Activated CD8-positive, alpha-beta T cell treated with anti-CD3 and anti-CD28 coated beads, Interleukin-2, amount 10 ng/mL, durations not matched to agents 7 days and 5 days (primary cell): Measurements from ENCODE around the gene MRPS24. TPM values are rescaled to one million over a fixed set of nuclear protein-coding genes. Genes with fewer than 3 reads are reported as not detected.
A peak's percentile ranks its signal among the peaks of the same experiment; 100 is the strongest.

ENCODE experiments used
- ATAC-seq: fragments of 150-1000 bp; cut with Tn5 transposase; one replicate; pipeline ENCODE4 v1.10.0; 2021; ENCODE audit warnings: moderate library complexity
- CTCF ChIA-PET: fragments of 350-600 bp; sonication (Branson Sonifier 250); formaldehyde crosslinking; loops from one replicate; lab custom pipeline; 2021; ENCODE audit warnings: antibody characterized with exemption; lab: Charles Lee
- POLR2A ChIA-PET: fragments of 350-600 bp; sonication (Branson Sonifier 250); formaldehyde crosslinking; loops from one replicate; lab custom pipeline; 2021; ENCODE audit warnings: antibody characterized with exemption; lab: Charles Lee
- DNase-seq: peaks from one replicate; pipeline ENCODE4 v3.0.0-alpha.2; 2020
- H3K27ac Mint-ChIP-seq: one replicate; pipeline ENCODE4 v1.8.0; 2021; ENCODE audit warnings: mild to moderate bottlenecking, mixed read lengths
- H3K27me3 Mint-ChIP-seq: one replicate; pipeline ENCODE4 v1.8.0; 2021; ENCODE audit warnings: low read depth, mixed read lengths
- H3K36me3 Mint-ChIP-seq: one replicate; pipeline ENCODE4 v1.8.0; 2021; ENCODE audit warnings: low read depth, mixed read lengths
- H3K4me1 Mint-ChIP-seq: one replicate; pipeline ENCODE4 v1.8.0; 2021; ENCODE audit warnings: low read depth, mixed read lengths
- H3K4me3 Mint-ChIP-seq: one replicate; pipeline ENCODE4 v1.8.0; 2021; ENCODE audit warnings: mild to moderate bottlenecking, mixed read lengths
- H3K9me3 Mint-ChIP-seq: one replicate; pipeline ENCODE4 v1.8.0; 2022; ENCODE audit warnings: mixed read lengths; ENCODE audit not compliant: insufficient read depth
- total RNA-seq, 2 experiments: library from RNA; stranded (reverse); gene quantifications; one replicate each; pipeline ENCODE4 v1.2.3, GENCODE V29; 2021

Gene MRPS24
- total RNA-seq, 2 experiments from 2014 or later: 88.5 to 91.3 TPM

DNA sequence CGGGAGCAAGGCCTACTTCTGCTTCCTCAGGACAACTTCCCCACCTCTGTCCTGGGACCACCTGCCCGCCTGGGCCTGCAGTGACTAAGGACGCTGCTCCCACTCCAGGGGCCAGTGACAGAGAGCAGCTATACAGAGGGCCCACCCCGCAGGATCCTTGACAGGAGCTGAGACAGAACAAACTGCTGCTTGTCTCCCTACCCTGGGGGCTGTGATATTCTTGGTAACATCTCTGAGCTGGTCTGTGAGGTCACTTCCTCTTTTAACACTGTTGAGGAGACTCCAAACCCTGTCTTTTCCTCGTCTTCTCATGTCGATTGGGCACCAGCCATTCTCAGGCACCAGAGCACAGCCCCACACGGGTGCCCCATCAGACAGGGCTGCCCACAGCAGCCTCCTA, 6.9 kb upstream of the MRPS24 start:
- Mint-ChIP-seq H3K4me1 (peaks cover 5% of the 10 kb centered on the region), H3K27me3 (no peaks in the 10 kb centered on the region), H3K4me3 (no peak overlapping the region), H3K27ac (no peak overlapping the region), H3K36me3 (peaks cover 47% of the 10 kb centered on the region), H3K9me3 (no peaks in the 10 kb centered on the region)
- ChIA-PET POLR2A (no interaction called here), CTCF (no interaction called here)
- DNase-seq (no peak), ATAC-seq (no peak)

DNA sequence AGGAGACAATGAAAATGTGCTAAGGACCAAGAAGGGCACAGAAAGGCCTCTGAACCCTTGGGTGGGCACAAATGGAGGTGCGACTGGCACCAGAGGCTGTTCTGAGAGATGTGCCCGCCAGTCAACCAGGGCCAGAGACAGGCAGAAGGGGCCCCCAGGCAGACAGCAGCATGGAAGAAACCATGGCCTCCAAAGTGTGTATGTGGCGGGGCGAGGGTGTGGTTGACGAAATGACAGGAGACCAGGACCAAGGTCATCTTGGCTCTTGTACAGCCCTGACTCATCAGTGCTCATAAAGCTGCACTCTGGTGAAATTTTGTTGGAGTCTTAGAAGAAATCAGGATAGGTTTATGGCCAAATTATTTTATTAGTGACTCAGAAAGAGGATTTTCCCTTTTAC, 4.0 kb upstream of the MRPS24 start:
- Mint-ChIP-seq H3K4me3 (no peak overlapping the region), H3K36me3 (peaks cover 36% of the 10 kb centered on the region), H3K4me1 (peaks cover 21% of the 10 kb centered on the region), H3K27me3 (peaks cover 5% of the 10 kb centered on the region), H3K9me3 (no peaks in the 10 kb centered on the region), H3K27ac (no peak overlapping the region)
- DNase-seq: no peak
- no peak for ATAC-seq
- ChIA-PET CTCF (no interaction called here), POLR2A (interaction anchor here (0.6 kb wide), 1 partner anchor 23 kb away, joined by 3 read pairs; no protein-coding TSS in a partner anchor)

DNA sequence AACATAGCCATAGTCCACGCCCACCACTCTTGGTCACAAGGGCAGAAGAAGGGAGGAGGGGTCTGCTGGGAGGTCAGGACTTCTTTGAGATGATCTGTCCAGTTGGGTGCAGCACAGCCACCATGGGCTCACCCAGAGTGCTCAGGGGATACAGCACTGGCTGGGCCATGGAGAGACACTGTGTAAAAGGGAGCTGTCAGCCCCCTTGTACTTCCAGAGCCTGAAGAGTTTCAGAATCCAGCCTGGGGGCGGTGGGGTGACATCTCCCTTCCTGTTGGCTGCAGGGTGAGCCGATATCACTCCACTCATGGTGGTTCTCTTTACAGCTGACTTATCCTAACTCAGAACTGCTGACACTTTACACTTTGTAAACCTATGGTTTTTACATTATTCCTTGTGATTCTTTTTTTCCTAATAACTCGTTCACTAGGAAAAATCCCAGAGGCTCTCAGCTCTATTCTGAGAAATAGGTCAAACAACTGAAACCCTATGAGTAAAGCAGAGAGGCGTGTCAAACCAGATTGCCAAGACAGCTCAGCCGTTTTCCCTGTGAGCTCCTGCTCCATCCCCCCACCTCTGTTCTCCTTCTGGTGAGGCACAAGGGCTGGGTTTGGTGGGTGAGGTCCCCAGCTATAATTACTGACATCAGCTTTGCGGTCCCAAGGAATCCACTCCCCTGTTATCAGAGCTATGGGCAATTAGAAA, 3.2 kb upstream of the MRPS24 start:
- H3K27me3 Mint-ChIP-seq: peaks cover 5% of the 10 kb centered on the region
- CTCF ChIA-PET: no interaction called here
- peaks cover 32% of the 10 kb centered on the region for H3K36me3 Mint-ChIP-seq
- ATAC-seq (no peak), DNase-seq (no peak)
- H3K4me3 Mint-ChIP-seq: no peak overlapping the region
- no peak overlapping the region for H3K27ac Mint-ChIP-seq
- POLR2A ChIA-PET: no interaction called here
- no peaks in the 10 kb centered on the region for H3K9me3 Mint-ChIP-seq
- H3K4me1 Mint-ChIP-seq: peaks cover 27% of the 10 kb centered on the region

DNA sequence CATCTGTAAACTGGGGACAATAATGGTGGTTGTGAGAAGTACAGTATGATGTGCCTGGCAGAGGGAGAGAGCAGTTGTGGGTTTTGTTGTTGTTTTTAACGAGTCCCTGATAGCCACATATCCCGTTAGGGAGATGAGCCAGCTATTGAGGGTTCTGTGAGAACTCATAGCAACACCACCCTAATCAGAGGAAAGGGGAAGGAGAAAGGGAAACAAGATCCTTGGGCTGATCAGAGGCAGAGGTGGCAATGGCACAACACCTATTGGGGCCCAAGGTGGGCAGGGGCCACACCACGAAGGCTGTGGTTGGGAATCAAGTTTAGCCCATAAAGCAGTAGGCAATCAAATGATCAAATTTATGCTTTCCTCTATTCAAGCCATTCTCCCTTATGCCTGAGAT, 1.7 kb upstream of the MRPS24 start:
- CTCF ChIA-PET: no interaction called here
- H3K36me3 Mint-ChIP-seq: peaks cover 31% of the 10 kb centered on the region
- H3K27me3 Mint-ChIP-seq: peaks cover 5% of the 10 kb centered on the region
- POLR2A ChIA-PET: no interaction called here
- no peak overlapping the region for H3K27ac Mint-ChIP-seq
- ATAC-seq: no peak
- no peaks in the 10 kb centered on the region for H3K9me3 Mint-ChIP-seq
- no peak overlapping the region for H3K4me3 Mint-ChIP-seq
- peaks cover 24% of the 10 kb centered on the region for H3K4me1 Mint-ChIP-seq
- DNase-seq: no peak

DNA sequence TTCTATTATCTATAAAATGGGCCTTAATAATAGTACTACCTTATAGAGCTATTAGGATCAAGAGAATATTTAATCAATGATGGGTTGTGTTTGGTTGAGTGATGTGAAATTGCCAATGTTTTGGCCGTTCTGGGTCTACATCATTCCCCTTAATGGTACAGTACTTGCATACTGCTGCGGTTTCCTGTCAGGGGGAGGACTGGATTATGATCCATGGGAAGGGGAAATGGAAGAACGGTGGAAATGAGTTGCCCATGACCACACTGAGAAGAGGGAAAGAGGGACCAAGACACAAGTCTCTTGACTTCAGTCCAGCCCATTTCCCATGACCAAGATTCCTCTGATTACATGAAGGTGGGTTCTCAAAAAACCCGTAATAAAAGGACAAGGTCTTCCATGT, 999 bp upstream of the MRPS24 start:
- Mint-ChIP-seq H3K27me3 (peaks cover 5% of the 10 kb centered on the region), H3K4me1 (peaks cover 24% of the 10 kb centered on the region), H3K27ac (no peak overlapping the region), H3K4me3 (peak overlapping the region; percentile 87), H3K9me3 (no peaks in the 10 kb centered on the region), H3K36me3 (peaks cover 32% of the 10 kb centered on the region)
- ChIA-PET CTCF (no interaction called here), POLR2A (no interaction called here)
- no peak for ATAC-seq
- no peak for DNase-seq

DNA sequence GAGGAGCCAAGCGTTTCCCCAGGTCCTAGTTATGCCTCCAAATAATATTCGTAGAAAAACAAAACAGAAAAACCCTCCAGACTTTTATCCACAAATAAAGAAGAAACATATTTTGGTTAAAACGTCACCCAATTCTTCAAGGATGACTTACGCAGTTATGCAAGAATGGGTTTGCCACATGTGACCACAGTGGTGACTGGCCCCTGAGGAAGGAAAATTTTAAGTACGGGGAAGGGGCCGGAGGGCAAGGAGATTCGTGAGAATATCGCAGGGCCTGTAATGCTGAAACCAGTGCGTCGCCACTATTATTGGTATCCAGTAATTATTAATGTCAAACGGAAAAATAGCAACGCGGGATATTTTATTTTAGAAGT, 537 bp upstream of the MRPS24 start:
- H3K27ac Mint-ChIP-seq: peak overlapping the region; percentile 84
- POLR2A ChIA-PET: interaction anchor here (0.6 to 1.6 kb wide), 7 partner anchors 11 to 249 kb away, joined by 3 to 9 read pairs (median 3); partner anchors contain the start of gene UBE2D4
- DNase-seq (no peak), ATAC-seq (no peak)
- H3K36me3 Mint-ChIP-seq: peaks cover 31% of the 10 kb centered on the region
- no peaks in the 10 kb centered on the region for H3K9me3 Mint-ChIP-seq
- peak overlapping the region; percentile 87 for H3K4me3 Mint-ChIP-seq
- CTCF ChIA-PET: interaction anchor here (0.7 to 1.9 kb wide), 3 partner anchors 9 to 287 kb away, joined by 3 to 12 read pairs (median 3); partner anchors contain the start of gene STK17A
- peaks cover 24% of the 10 kb centered on the region for H3K4me1 Mint-ChIP-seq
- peaks cover 5% of the 10 kb centered on the region for H3K27me3 Mint-ChIP-seq

DNA sequence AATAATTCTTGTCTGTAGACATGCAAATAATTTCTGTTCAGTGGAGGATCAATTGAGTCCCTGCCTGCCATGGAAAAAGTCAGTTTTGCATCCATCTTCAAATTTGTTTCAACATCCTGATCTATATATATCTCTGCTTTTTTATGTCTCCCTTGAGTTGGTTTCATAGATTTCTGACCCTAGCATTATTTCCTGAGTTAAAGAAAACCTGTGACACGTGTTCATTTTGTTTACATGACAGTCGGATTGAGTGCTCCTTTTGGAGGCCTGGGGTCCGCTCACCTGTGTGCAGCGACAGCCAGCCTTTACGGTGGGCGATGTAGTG, 674 bp downstream of the MRPS24 start:
- Mint-ChIP-seq H3K36me3 (peaks cover 31% of the 10 kb centered on the region), H3K9me3 (no peaks in the 10 kb centered on the region), H3K4me1 (peaks cover 24% of the 10 kb centered on the region), H3K27me3 (peaks cover 8% of the 10 kb centered on the region), H3K4me3 (peak overlapping the region; percentile 87), H3K27ac (peak overlapping the region; percentile 83)
- ChIA-PET POLR2A (interaction anchor here (1.6 kb wide), 1 partner anchor 9 kb away, joined by 3 read pairs; no protein-coding TSS in a partner anchor), CTCF (interaction anchor here (0.5 to 1.9 kb wide), 2 partner anchors 30 to 115 kb away, joined by 3 to 12 read pairs; no protein-coding TSS in a partner anchor)
- DNase-seq (no peak), ATAC-seq (no peak)

DNA sequence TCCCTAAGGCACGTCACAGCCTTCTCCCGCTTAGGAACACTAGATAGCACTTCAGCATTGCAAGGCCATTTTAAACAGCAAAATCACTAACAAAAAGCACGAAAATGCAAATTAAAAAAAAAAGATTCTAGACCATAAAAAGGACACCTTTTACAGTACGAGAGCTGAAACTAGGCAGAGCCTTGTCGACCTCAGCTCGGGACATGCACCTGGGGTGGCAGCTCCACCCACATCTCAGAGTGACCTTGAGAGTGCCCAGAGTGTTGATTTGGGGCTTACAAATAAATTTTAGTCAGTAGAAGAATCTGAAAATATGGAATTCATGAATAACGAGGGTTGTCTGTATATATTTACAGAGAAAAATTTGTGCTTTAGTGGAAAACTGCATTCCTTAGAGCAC, 1.1 kb downstream of the MRPS24 start:
- ATAC-seq (no peak), DNase-seq (no peak)
- Mint-ChIP-seq H3K27me3 (peaks cover 8% of the 10 kb centered on the region), H3K4me1 (peaks cover 24% of the 10 kb centered on the region), H3K27ac (peak overlapping the region; percentile 83), H3K9me3 (no peaks in the 10 kb centered on the region), H3K4me3 (peak overlapping the region; percentile 87), H3K36me3 (peaks cover 29% of the 10 kb centered on the region)
- ChIA-PET CTCF (interaction anchor here (1.9 kb wide), 1 partner anchor 29 kb away, joined by 12 read pairs; no protein-coding TSS in a partner anchor), POLR2A (interaction anchor here (1.6 kb wide), 1 partner anchor 9 kb away, joined by 3 read pairs; no protein-coding TSS in a partner anchor)

DNA sequence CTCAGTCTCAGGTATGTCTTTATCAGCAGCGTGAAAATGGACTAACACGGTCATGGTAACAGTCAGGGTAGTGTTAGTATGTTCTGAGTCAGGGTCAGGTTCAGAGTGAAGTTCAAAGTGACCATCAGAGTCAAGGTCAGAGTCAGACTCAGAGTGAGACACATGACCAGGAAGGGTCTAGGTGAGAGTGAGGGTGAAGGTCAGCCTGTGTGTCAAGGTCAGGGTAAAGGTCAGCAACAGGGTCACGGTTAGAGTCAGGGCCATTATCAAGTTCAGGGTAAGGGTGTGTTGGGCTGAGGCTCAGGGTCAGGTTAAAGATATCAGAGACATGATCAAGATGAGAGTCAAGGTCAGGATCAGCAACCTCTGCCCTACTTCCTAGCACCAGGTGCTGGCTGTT, 4.0 kb downstream of the MRPS24 start:
- DNase-seq: no peak
- no peak overlapping the region for H3K27ac Mint-ChIP-seq
- H3K4me1 Mint-ChIP-seq: peaks cover 21% of the 10 kb centered on the region
- H3K9me3 Mint-ChIP-seq: no peaks in the 10 kb centered on the region
- ATAC-seq: no peak
- CTCF ChIA-PET: interaction anchor here (1.0 kb wide), 1 partner anchor 26 kb away, joined by 3 read pairs; no protein-coding TSS in a partner anchor
- H3K36me3 Mint-ChIP-seq: peaks cover 26% of the 10 kb centered on the region
- POLR2A ChIA-PET: interaction anchor here (0.6 kb wide), 1 partner anchor 1114 kb away, joined by 3 read pairs; no protein-coding TSS in a partner anchor
- H3K27me3 Mint-ChIP-seq: peaks cover 7% of the 10 kb centered on the region
- H3K4me3 Mint-ChIP-seq: no peak overlapping the region

DNA sequence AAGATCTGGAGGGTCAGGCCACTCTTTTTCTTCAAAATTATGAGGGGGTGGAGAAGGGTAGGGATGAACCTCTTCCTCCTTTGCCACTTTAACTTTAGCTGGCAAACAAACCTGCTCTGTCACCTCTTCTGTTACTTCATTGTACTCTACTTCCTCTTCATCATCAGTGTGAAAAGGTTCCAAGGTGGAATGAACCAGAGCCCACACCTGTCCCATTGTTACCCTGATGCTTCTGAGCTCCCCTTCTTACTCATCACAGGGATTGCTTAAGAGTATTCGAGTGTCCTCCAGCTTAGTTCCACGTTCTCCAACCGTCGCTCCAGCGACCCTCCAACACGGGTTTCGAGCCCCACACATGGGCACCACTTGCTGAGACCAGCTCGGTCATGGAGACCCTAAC, 5.2 kb downstream of the MRPS24 start:
- Mint-ChIP-seq H3K9me3 (no peaks in the 10 kb centered on the region), H3K4me3 (no peak overlapping the region), H3K36me3 (peaks cover 26% of the 10 kb centered on the region), H3K27me3 (peaks cover 9% of the 10 kb centered on the region), H3K4me1 (peaks cover 12% of the 10 kb centered on the region), H3K27ac (no peak overlapping the region)
- ChIA-PET POLR2A (no interaction called here), CTCF (interaction anchor here (1.0 kb wide), 1 partner anchor 25 kb away, joined by 3 read pairs; no protein-coding TSS in a partner anchor)
- ATAC-seq (no peak), DNase-seq (no peak)

DNA sequence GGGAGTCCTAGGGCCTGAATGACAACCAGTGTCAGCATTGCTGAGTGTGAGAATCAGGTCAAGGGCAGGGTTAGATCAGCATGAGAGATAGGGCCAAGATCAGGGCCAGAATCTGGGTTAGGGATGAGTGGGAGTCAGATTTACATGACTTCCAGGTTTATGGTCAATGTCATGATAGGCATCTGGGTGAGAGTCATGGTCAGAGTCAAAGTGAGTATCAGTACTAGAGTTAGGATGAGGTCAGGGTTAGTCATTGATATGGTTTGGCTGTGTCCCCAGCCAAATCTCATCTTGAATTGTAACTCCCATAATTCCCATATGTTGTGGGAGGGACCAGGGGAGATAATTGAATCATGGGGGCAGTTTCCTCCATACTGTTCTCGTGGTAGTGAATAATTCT, 12.3 kb downstream of the MRPS24 start:
- peaks cover 5% of the 10 kb centered on the region for H3K27me3 Mint-ChIP-seq
- POLR2A ChIA-PET: no interaction called here

DNA sequence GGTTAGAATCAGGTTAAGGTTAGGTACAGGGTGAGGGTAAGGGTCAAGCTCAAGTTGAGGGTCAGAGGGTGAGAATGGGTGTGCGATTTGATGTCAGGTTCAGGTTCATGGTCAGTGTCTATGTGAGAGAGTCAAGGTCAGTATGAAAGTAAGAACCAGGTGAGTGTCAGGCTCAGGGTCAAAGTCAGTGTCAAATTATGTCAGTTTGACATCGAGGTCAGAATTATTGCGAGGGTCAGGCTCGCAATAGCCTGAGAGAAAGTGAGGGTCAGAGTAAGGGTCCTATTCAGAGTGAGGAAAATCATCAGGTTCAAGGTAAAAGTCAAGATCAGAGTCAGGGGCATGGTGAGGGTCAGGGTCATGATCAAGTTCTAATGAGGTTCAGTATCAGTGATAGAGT, 13.0 kb downstream of the MRPS24 start:
- H3K9me3 Mint-ChIP-seq: no peaks in the 10 kb centered on the region
- no peaks in the 10 kb centered on the region for H3K4me1 Mint-ChIP-seq
- no peaks in the 10 kb centered on the region for H3K36me3 Mint-ChIP-seq
- ATAC-seq (no peak), DNase-seq (no peak)
- ChIA-PET CTCF (interaction anchor here (1.3 to 1.6 kb wide), 2 partner anchors 17 to 18 kb away, joined by 3 to 7 read pairs; no protein-coding TSS in a partner anchor), POLR2A (no interaction called here)
- no peak overlapping the region for H3K27ac Mint-ChIP-seq
- peaks cover 3% of the 10 kb centered on the region for H3K27me3 Mint-ChIP-seq
- no peak overlapping the region for H3K4me3 Mint-ChIP-seq

More for the DNA sequence above, 12.3 kb downstream of the MRPS24 start:
- ATAC-seq: no peak
- no peaks in the 10 kb centered on the region for H3K9me3 Mint-ChIP-seq
- no peak overlapping the region for H3K4me3 Mint-ChIP-seq
- DNase-seq: no peak
- CTCF ChIA-PET: interaction anchor here (1.6 kb wide), 1 partner anchor 17 kb away, joined by 7 read pairs; no protein-coding TSS in a partner anchor
- no peak overlapping the region for H3K27ac Mint-ChIP-seq
- no peaks in the 10 kb centered on the region for H3K36me3 Mint-ChIP-seq
- no peaks in the 10 kb centered on the region for H3K4me1 Mint-ChIP-seq
